Hepatocyte (in vitro differentiated cells): ENCODE results near the gene RAB22A. TPM values are rescaled to one million over a fixed set of nuclear protein-coding genes. Genes with fewer than 3 reads are reported as not detected.
A peak's percentile ranks its signal among the peaks of the same experiment; 100 is the strongest.

Experiments used
- DNase-seq: peaks from one replicate; pipeline ENCODE4 v3.0.0-alpha.2; 2016; ENCODE audit warnings: low spot score
- H2AFZ ChIP-seq: fragments of 200-600 bp; sonication (generic); 2 replicates; pipeline ENCODE4 v1.6.0; 2016; ENCODE audit warnings: antibody characterized with exemption, mild to moderate bottlenecking
- H3K27ac ChIP-seq: fragments of 200-600 bp; sonication (generic); 2 replicates; pipeline ENCODE4 v1.5.1; 2016; ENCODE audit warnings: mild to moderate bottlenecking
- H3K27me3 ChIP-seq: fragments of 200-600 bp; sonication (generic); 2 replicates; pipeline ENCODE4 v1.6.1; 2016
- H3K36me3 ChIP-seq: fragments of 200-600 bp; sonication (generic); replicated peaks from 2 replicates; pipeline ENCODE4 v1.5.1; 2016; ENCODE audit warnings: low read depth; ENCODE audit not compliant: insufficient read depth
- H3K4me1 ChIP-seq: fragments of 200-600 bp; sonication (generic); 2 replicates; pipeline ENCODE4 v1.5.1; 2016; ENCODE audit warnings: mild to moderate bottlenecking, moderate library complexity; ENCODE audit not compliant: insufficient read depth
- H3K4me2 ChIP-seq: fragments of 200-600 bp; sonication (generic); 2 replicates; pipeline ENCODE4 v1.6.0; 2016
- H3K4me3 ChIP-seq: fragments of 200-600 bp; sonication (generic); 2 replicates; pipeline ENCODE4 v1.5.1; 2016; ENCODE audit warnings: mild to moderate bottlenecking
- H3K79me2 ChIP-seq: fragments of 200-600 bp; sonication (generic); 2 replicates; pipeline ENCODE4 v1.6.0; 2017; ENCODE audit warnings: mild to moderate bottlenecking
- H3K9me2 ChIP-seq: fragments of 200-600 bp; sonication (generic); replicated peaks from 2 replicates; pipeline ENCODE4 v1.6.0; 2017; ENCODE audit warnings: mild to moderate bottlenecking; ENCODE audit not compliant: insufficient read depth
- H3K9me3 ChIP-seq: fragments of 200-600 bp; sonication (generic); 2 replicates; pipeline ENCODE4 v1.5.1; 2016; ENCODE audit warnings: low read depth, mild to moderate bottlenecking
- H4K20me1 ChIP-seq: fragments of 200-600 bp; sonication (generic); 2 replicates; pipeline ENCODE4 v1.6.0; 2016; ENCODE audit warnings: mild to moderate bottlenecking; ENCODE audit not compliant: insufficient read depth, poor library complexity, severe bottlenecking
- EZH2 ChIP-seq: fragments of 200-600 bp; sonication (generic); IDR thresholded peaks from 2 replicates; pipeline ENCODE4 v1.6.1; 2016; ENCODE audit warnings: antibody characterized with exemption, mild to moderate bottlenecking, borderline replicate concordance
- EZH2phosphoT487 ChIP-seq: fragments of 200-600 bp; sonication (generic); IDR thresholded peaks from one replicate; pipeline ENCODE4 v1.6.1; 2018; ENCODE audit warnings: antibody characterized with exemption, mild to moderate bottlenecking, low read depth, moderate library complexity; ENCODE audit not compliant: unreplicated experiment, severe bottlenecking
- WGBS: methylation state at CpG from one replicate; pipeline ENCODE4 v1.1.6; 2016; ENCODE audit warnings: low lambda C conversion rate; ENCODE audit errors: missing lambda C conversion rate; 5-methylcytosine and 5-hydroxymethylcytosine counted together
- polyA plus RNA-seq: library from polyadenylated mRNA; unstranded; fragments of >200 nt; fragmentation: Nextera tagmentation; extraction: Ambion mirVana; gene quantifications from 2 replicates; pipeline ENCODE4 v1.2.1, GENCODE V29; 2016
- total RNA-seq: library from RNA; depleted of rRNA; stranded (reverse); fragments of >200 nt; gene quantifications from 2 replicates; pipeline ENCODE4 v1.2.3, GENCODE V29; 2014
- TF ChIP-seq, protein P1 (sequence below): fragments of 200-600 bp; sonication (generic); IDR thresholded peaks from 2 replicates; pipeline ENCODE4 v1.5.1; 2016; ENCODE audit warnings: antibody characterized with exemption, mild to moderate bottlenecking; ENCODE audit not compliant: poor library complexity

RAB22A gene, protein sequence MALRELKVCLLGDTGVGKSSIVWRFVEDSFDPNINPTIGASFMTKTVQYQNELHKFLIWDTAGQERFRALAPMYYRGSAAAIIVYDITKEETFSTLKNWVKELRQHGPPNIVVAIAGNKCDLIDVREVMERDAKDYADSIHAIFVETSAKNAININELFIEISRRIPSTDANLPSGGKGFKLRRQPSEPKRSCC
- total RNA-seq = 24.0 and 26.9 TPM in 2 replicates
- 16.7 and 18.4 TPM in 2 replicates for polyA plus RNA-seq

DNA sequence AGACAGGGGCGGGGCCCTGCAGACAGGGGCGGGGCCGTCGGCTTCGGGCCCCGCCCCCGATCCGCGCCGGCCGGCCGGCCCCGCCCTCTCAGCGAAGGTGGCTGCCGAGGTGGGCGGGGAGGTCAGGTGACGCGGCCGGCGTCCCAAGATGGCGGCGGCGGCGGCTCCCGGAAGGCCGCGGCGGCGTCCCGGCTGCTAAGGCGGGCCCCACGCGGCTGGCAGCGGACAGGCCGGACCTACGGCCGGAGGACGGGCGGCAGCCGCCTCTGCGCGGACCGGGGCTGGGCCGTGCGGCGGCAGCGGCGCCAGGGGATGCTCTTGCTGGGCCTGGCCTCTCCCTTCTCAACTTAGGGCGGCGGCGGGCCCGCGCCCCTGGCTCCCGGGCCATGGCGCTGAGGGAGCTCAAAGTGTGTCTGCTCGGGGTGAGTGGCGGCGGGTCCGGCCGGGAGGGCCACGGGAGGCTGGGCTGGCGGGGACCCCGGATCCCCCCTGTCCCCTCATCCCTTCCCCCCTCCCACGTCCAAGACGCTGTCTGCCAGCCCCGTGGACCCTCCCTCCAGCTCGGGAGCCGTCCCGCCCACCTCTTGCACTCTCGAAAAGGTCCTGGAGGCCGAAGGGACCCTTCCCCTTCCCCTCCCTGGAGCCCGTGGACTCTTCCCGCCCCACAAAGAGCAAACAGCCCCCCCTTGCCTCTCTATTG lies at the start of gene RAB22A:
Gene RAB22A, plus strand, starts transcription at position 125 of the 700 bp plus-strand sequence. Its CDS starts 262 bp downstream, at position 387.
- peak within 1 kb of the TSS; percentile 89 for H2AFZ ChIP-seq
- H3K79me2 ChIP-seq = peaks cover 49% of the 10 kb centered on the region
- peak within 1 kb of the TSS; percentile 96 for H3K4me3 ChIP-seq
- peak within 1 kb of the TSS; percentile 94 for H3K4me2 ChIP-seq
- H3K4me1 ChIP-seq = peaks cover 12% of the 10 kb centered on the region
- H3K9me2 ChIP-seq = no peaks in the 10 kb centered on the region
- H3K27ac ChIP-seq = peak within 1 kb of the TSS; percentile 93
- no peaks in the 10 kb centered on the region for H3K27me3 ChIP-seq
- peak; percentile 95 for DNase-seq
- TF ChIP-seq, protein P1, sequence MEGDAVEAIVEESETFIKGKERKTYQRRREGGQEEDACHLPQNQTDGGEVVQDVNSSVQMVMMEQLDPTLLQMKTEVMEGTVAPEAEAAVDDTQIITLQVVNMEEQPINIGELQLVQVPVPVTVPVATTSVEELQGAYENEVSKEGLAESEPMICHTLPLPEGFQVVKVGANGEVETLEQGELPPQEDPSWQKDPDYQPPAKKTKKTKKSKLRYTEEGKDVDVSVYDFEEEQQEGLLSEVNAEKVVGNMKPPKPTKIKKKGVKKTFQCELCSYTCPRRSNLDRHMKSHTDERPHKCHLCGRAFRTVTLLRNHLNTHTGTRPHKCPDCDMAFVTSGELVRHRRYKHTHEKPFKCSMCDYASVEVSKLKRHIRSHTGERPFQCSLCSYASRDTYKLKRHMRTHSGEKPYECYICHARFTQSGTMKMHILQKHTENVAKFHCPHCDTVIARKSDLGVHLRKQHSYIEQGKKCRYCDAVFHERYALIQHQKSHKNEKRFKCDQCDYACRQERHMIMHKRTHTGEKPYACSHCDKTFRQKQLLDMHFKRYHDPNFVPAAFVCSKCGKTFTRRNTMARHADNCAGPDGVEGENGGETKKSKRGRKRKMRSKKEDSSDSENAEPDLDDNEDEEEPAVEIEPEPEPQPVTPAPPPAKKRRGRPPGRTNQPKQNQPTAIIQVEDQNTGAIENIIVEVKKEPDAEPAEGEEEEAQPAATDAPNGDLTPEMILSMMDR = no peak
- TF ChIP-seq EZH2 (no peak), EZH2phosphoT487 (no peak)
- H4K20me1 ChIP-seq = peaks cover 11% of the 10 kb centered on the region
- no peaks in the 10 kb centered on the region for H3K36me3 ChIP-seq
- 0% methylated on average over 6 of the region's 73 CpGs for WGBS
- no peaks in the 10 kb centered on the region for H3K9me3 ChIP-seq

DNA sequence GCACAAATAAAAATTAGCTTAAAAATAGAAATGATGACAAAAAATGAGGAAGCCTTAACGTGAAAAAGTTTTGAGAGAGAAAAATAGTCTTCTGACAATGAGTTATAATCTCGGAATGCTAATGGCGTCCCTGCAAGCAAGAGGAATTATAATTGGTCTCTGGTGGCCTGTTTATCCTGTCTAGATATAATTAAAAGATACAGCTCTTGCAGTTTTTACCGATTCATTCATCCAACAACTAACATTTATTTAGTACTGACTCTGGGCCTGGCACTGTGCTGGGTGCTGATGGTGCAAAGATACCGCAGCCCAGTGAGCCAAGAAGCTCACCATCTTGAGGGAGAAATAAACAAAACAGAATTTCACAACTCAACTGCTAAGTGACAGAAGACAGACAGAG lies 49.5 kb upstream of the RAB22A start:
- Histone ChIP-seq H3K27me3 (no peaks in the 10 kb centered on the region), H3K36me3 (no peaks in the 10 kb centered on the region), H3K27ac (no peak overlapping the region), H3K4me1 (no peaks in the 10 kb centered on the region), H3K79me2 (no peaks in the 10 kb centered on the region), H3K9me3 (no peaks in the 10 kb centered on the region), H3K9me2 (no peaks in the 10 kb centered on the region), H3K4me2 (no peak overlapping the region), H2AFZ (no peak overlapping the region), H3K4me3 (no peak overlapping the region), H4K20me1 (no peaks in the 10 kb centered on the region)
- DNase-seq = no peak
- 94% methylated on average over 5 of the region's 5 CpGs for WGBS
- no peak for TF ChIP-seq EZH2
- no peak for TF ChIP-seq EZH2phosphoT487
- TF ChIP-seq, protein P1 = no peak

GRCh38 chr20:58261660-58262059 lies 47.9 kb upstream of the RAB22A start:
- H3K4me3 ChIP-seq = no peak overlapping the region
- 93% methylated on average over 3 of the region's 3 CpGs for WGBS

More at GRCh38 chr20:58261660-58262059, 47.9 kb upstream of the RAB22A start:
- Histone ChIP-seq H3K9me2 (no peaks in the 10 kb centered on the region), H3K36me3 (no peaks in the 10 kb centered on the region), H3K9me3 (no peaks in the 10 kb centered on the region), H3K27ac (no peak overlapping the region), H4K20me1 (no peaks in the 10 kb centered on the region), H3K79me2 (no peaks in the 10 kb centered on the region), H3K27me3 (no peaks in the 10 kb centered on the region), H3K4me1 (no peaks in the 10 kb centered on the region), H3K4me2 (no peak overlapping the region), H2AFZ (no peak overlapping the region)
- TF ChIP-seq EZH2phosphoT487 (no peak), EZH2 (no peak)
- TF ChIP-seq, protein P1 = no peak
- DNase-seq = no peak
